OCI-LY3 (cell line): Measurements from ENCODE around the gene SLC5A1.

Source experiments
- H2AFZ ChIP-seq: fragments of 200-600, 300-600 bp; shearing (Covaris generic); 2 replicates; pipeline ENCODE4 v1.6.0; 2014; ENCODE audit warnings: antibody characterized with exemption, low read depth, low read length
- H3K27ac ChIP-seq: fragments of 200-600, 300-600 bp; sonication (generic); 2 replicates; pipeline ENCODE4 v1.5.1; 2014; ENCODE audit warnings: mild to moderate bottlenecking, low read length, moderate library complexity, mixed read lengths
- H3K27me3 ChIP-seq: fragments of 200-600, 300-600 bp; sonication (generic); 2 replicates; pipeline ENCODE4 v1.6.1; 2014; ENCODE audit warnings: low read depth, low read length, mixed read lengths
- H3K36me3 ChIP-seq: fragments of 200-600, 300-600 bp; sonication (generic); replicated peaks from 2 replicates; pipeline ENCODE3; 2014; ENCODE audit warnings: low read depth, low read length, mixed read lengths
- H3K4me1 ChIP-seq: fragments of 300-600, 200-600 bp; sonication (generic); 2 replicates; pipeline ENCODE4 v1.6.1; 2014; ENCODE audit warnings: low read length, mixed read lengths
- H3K4me2 ChIP-seq: fragments of 200-600, 300-600 bp; sonication (generic); 2 replicates; pipeline ENCODE4 v1.6.1; 2014; ENCODE audit warnings: low read length, mixed read lengths
- H3K4me3 ChIP-seq: fragments of 300-600, 200-600 bp; sonication (generic); 2 replicates; pipeline ENCODE4 v1.5.1; 2014; ENCODE audit warnings: antibody characterized with exemption, mild to moderate bottlenecking, low read length, moderate library complexity
- H3K79me2 ChIP-seq: fragments of 300-600, 200-600 bp; shearing (Covaris generic); 2 replicates; pipeline ENCODE4 v1.6.1; 2014; ENCODE audit warnings: mild to moderate bottlenecking, low read length, mixed read lengths
- H3K9ac ChIP-seq: fragments of 300-600, 200-600 bp; shearing (Covaris generic); 2 replicates; pipeline ENCODE4 v1.6.0; 2014; ENCODE audit warnings: mild to moderate bottlenecking, low read length, moderate library complexity
- H3K9me3 ChIP-seq: fragments of 200-600, 300-600 bp; shearing (Covaris generic); 2 replicates; pipeline ENCODE4 v1.6.1; 2014; ENCODE audit warnings: low read length, mixed read lengths; ENCODE audit not compliant: insufficient read depth
- H4K20me1 ChIP-seq: fragments of 200-600, 300-600 bp; sonication (generic); 2 replicates; pipeline ENCODE4 v1.6.1; 2016; ENCODE audit warnings: low read length, mixed read lengths; ENCODE audit not compliant: insufficient read depth
- EZH2phosphoT487 ChIP-seq: fragments of 200-600 bp; shearing (Covaris generic); IDR thresholded peaks from 2 replicates; pipeline ENCODE4 v1.6.1; 2018; ENCODE audit warnings: antibody characterized with exemption, mixed run types, low read depth
- TF ChIP-seq, protein P1 (sequence below): fragments of 200-600, 300-600 bp; sonication (generic); IDR thresholded peaks from 2 replicates; pipeline ENCODE4 v1.5.1; 2014; ENCODE audit warnings: antibody characterized with exemption, low read length, low read depth

SLC5A1 gene

GRCh38 chr22:32097881-32098499 lies 54.9 kb downstream of the SLC5A1 start:
- H3K9me3 ChIP-seq, result no peaks in the 10 kb centered on the region
- no peaks in the 10 kb centered on the region for H4K20me1 ChIP-seq
- no peak for TF ChIP-seq EZH2phosphoT487
- TF ChIP-seq, protein P1, sequence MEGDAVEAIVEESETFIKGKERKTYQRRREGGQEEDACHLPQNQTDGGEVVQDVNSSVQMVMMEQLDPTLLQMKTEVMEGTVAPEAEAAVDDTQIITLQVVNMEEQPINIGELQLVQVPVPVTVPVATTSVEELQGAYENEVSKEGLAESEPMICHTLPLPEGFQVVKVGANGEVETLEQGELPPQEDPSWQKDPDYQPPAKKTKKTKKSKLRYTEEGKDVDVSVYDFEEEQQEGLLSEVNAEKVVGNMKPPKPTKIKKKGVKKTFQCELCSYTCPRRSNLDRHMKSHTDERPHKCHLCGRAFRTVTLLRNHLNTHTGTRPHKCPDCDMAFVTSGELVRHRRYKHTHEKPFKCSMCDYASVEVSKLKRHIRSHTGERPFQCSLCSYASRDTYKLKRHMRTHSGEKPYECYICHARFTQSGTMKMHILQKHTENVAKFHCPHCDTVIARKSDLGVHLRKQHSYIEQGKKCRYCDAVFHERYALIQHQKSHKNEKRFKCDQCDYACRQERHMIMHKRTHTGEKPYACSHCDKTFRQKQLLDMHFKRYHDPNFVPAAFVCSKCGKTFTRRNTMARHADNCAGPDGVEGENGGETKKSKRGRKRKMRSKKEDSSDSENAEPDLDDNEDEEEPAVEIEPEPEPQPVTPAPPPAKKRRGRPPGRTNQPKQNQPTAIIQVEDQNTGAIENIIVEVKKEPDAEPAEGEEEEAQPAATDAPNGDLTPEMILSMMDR, result no peak
- no peaks in the 10 kb centered on the region for H3K79me2 ChIP-seq
- H3K9ac ChIP-seq, result no peak overlapping the region
- H3K4me2 ChIP-seq, result no peak overlapping the region
- no peaks in the 10 kb centered on the region for H3K36me3 ChIP-seq
- no peak overlapping the region for H2AFZ ChIP-seq
- H3K4me3 ChIP-seq, result no peak overlapping the region
- H3K27ac ChIP-seq, result no peak overlapping the region
- H3K4me1 ChIP-seq, result no peaks in the 10 kb centered on the region
- H3K27me3 ChIP-seq, result peaks cover 37% of the 10 kb centered on the region

DNA sequence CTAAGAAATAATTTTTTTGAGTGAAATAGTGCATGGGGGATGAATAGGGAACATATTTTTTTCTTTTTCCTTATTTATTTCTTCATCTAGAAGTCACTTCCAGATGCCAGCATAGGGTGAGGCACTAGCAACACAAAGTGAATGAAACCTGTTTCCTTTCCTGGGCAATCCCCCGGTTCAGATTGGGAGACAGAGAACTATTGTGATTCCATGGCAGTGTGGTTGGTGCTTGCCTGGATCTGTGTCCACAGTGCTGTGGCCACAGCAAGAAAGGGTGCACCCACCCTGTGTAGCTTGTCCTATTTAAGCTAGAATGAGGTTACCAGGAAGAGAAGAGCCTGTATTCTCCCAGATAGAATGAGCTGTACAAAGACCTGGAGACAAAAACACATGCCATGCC lies 57.6 kb downstream of the SLC5A1 start:
- TF ChIP-seq EZH2phosphoT487, result no peak
- TF ChIP-seq, protein P1, result no peak
- no peak overlapping the region for H3K4me2 ChIP-seq
- H3K27me3 ChIP-seq, result peaks cover 35% of the 10 kb centered on the region
- H3K4me1 ChIP-seq, result no peaks in the 10 kb centered on the region
- H3K27ac ChIP-seq, result no peak overlapping the region
- H3K9me3 ChIP-seq, result no peaks in the 10 kb centered on the region
- no peak overlapping the region for H3K4me3 ChIP-seq
- H3K79me2 ChIP-seq, result no peaks in the 10 kb centered on the region
- H4K20me1 ChIP-seq, result no peaks in the 10 kb centered on the region
- no peaks in the 10 kb centered on the region for H3K36me3 ChIP-seq
- no peak overlapping the region for H3K9ac ChIP-seq
- H2AFZ ChIP-seq, result no peak overlapping the region

- Histone ChIP-seq H3K4me2 (no peak overlapping the region), H3K79me2 (no peaks in the 10 kb centered on the region), H3K4me3 (no peak overlapping the region), H2AFZ (no peak overlapping the region), H3K27me3 (peaks cover 31% of the 10 kb centered on the region), H3K27ac (no peak overlapping the region), H3K36me3 (no peaks in the 10 kb centered on the region), H3K9ac (no peak overlapping the region), H3K9me3 (no peaks in the 10 kb centered on the region), H4K20me1 (peaks cover 12% of the 10 kb centered on the region; the same call in 1 of the 2 replicates), H3K4me1 (no peaks in the 10 kb centered on the region)
- TF ChIP-seq, protein P1, result peak; percentile 60
- TF ChIP-seq EZH2phosphoT487, result no peak
These were observed 60.7 kb downstream of the SLC5A1 start for GRCh38 chr22:32103658-32104315.

DNA sequence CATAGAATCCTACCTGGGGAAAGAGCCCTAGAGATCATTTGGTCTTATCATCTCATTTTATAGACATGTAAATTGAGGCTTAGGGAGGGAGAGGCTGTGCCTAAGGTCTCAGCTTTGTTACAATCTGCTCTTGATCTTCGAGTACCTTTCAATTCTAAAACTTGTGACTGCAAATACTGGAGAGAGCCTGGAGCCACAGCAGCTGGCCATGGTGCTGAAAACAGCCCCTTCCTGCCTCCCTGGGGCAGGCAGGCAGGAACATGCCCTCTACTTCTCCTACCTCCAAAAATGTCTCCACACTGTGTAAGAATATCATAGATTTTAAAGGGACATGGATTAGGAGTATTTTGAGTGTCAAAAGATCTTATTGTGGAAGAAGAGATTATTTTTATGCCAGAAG lies 63.9 kb downstream of the SLC5A1 start:
- no peak overlapping the region for H3K4me2 ChIP-seq
- peaks cover 12% of the 10 kb centered on the region; the same call in 1 of the 2 replicates for H4K20me1 ChIP-seq
- TF ChIP-seq, protein P1, result no peak
- TF ChIP-seq EZH2phosphoT487, result no peak
- no peaks in the 10 kb centered on the region for H3K36me3 ChIP-seq
- no peak overlapping the region for H3K4me3 ChIP-seq
- H3K27ac ChIP-seq, result no peak overlapping the region
- no peaks in the 10 kb centered on the region for H3K9me3 ChIP-seq
- H3K27me3 ChIP-seq, result peaks cover 42% of the 10 kb centered on the region
- no peaks in the 10 kb centered on the region for H3K79me2 ChIP-seq
- no peak overlapping the region for H3K9ac ChIP-seq
- no peak overlapping the region for H2AFZ ChIP-seq
- no peaks in the 10 kb centered on the region for H3K4me1 ChIP-seq
